Heart left ventricle (tissue), 16 donors: ENCODE results near the gene PTPN5. TPM values are rescaled to one million over a fixed set of nuclear protein-coding genes. Genes with fewer than 3 reads are reported as not detected.
A peak's percentile ranks its signal among the peaks of the same experiment; 100 is the strongest.

ENCODE experiments used
- ATAC-seq, 4 donors: fragments of 200-7000 bp; cut with Tn5 transposase; one replicate each; pipeline ENCODE4 v1.9.1; 2020 to 2022; ENCODE audit warnings: moderate library complexity in 4 of 4, mild to moderate bottlenecking in 3 of 4, moderate number of reproducible peaks in 1 of 4
- DNase-seq, 5 donors: peaks; one replicate each; pipeline ENCODE4 v3.0.0-alpha.2; 2020
- H3K27ac ChIP-seq, 12 donors: fragments of 200-600 bp; sonication (generic) in 4 of 12; one replicate each; pipeline versions ENCODE4 v1.5.0 to v1.8.0; 2016 to 2022; ENCODE audit warnings: mild to moderate bottlenecking in 2 of 12
- H3K27me3 ChIP-seq, 9 donors: fragments of 200-600 bp; sonication (generic) in 2 of 9; one replicate each; pipeline versions ENCODE4 v1.5.1 to v1.8.0; 2016 to 2022; ENCODE audit warnings: mild to moderate bottlenecking in 3 of 9
- H3K36me3 ChIP-seq, 9 donors: fragments of 200-600 bp; sonication (generic) in 2 of 9; one replicate each; pipeline versions ENCODE4 v1.5.0 to v1.8.0; 2018 to 2022; ENCODE audit warnings: mild to moderate bottlenecking in 2 of 9
- H3K4me1 ChIP-seq, 12 donors: fragments of 200-600 bp; sonication (generic) in 4 of 12; one replicate each; pipeline versions ENCODE4 v1.5.0 to v1.8.0; 2016 to 2022; ENCODE audit warnings: mild to moderate bottlenecking in 3 of 12
- H3K4me3 ChIP-seq, 12 donors: fragments of 200-600 bp; sonication (generic) in 4 of 12; one replicate each; pipeline versions ENCODE4 v1.5.0 to v1.8.0; 2017 to 2022; ENCODE audit warnings: mild to moderate bottlenecking in 9 of 12, moderate library complexity in 4 of 12
- H3K9me3 ChIP-seq, 12 donors: fragments of 200-600 bp; sonication (generic) in 4 of 12; one replicate each; pipeline versions ENCODE4 v1.5.0 to v1.8.0; 2016 to 2022; ENCODE audit warnings: mild to moderate bottlenecking in 1 of 12
- POLR2A ChIP-seq, 2 donors: fragments of 450-650 bp; IDR thresholded peaks; one replicate each; pipeline ENCODE4 v1.6.1; 2017; ENCODE audit warnings: antibody characterized with exemption in 2 of 2, mild to moderate bottlenecking in 2 of 2, moderate library complexity in 2 of 2
- WGBS, 4 donors: extraction: QIAGEN DNeasy Blood & Tissue Kit in 2 of 4; methylation state at CpG; one replicate each; pipeline versions ENCODE4 v1.1.5 to v1.1.7; 2013 to 2018; 5-methylcytosine and 5-hydroxymethylcytosine counted together
- intact Hi-C, 10 donors: fragments of 100-400 bp; cut with DNase I; formaldehyde crosslinking; loops; one replicate each; pipeline versions ENCODE4 v1.11.1 to v1.14.2; 2022
- polyA plus RNA-seq, 2 donors: library from polyadenylated mRNA; stranded (reverse); fragments of 200-250 nt; gene quantifications; one replicate each; pipeline ENCODE4 v1.2.3, GENCODE V29; 2013
- total RNA-seq, 9 donors: library from RNA; depleted of rRNA in 2 of 9; stranded (reverse); fragments of >200 nt in 2 of 9; fragmentation: NEBNext Ultra II Directional in 3 of 9; extraction: Animal tissue kit (Norgen Biotek cat#: 25700) in 3 of 9; gene quantifications; one replicate each; pipeline versions ENCODE4 v1.1.0 to v1.2.4, GENCODE V29; 2016 to 2023
- TF ChIP-seq, protein P1 (sequence below), 12 donors: fragments of 200-600 bp; sonication (generic) in 4 of 12; IDR thresholded peaks; one replicate each; pipeline versions ENCODE4 v1.5.0 to v1.8.0; 2018 to 2022; ENCODE audit warnings: antibody characterized with exemption in 12 of 12, mild to moderate bottlenecking in 5 of 12
- donor health status: ischemic (EF 13 %, LVEDD 7.1; RV severe dilation, severe dysfunction).
- donor health status: healthy with polysubstance abuse.
- donor health status: DM: no; HTN: yes; CAD: no.
- donor health status: DM: no; HTN: no; CAD: no.
- donor health status: ischemic (EF 25% LVEDD 6.9; RV normal size, moderate dysfunction).
- donor health status: ischemic (EF 25% LVEDD 5.7; RV mildly dilated, moderate dysfunction).
- donor health status: healthy.
- donor health status: DM: yes; HTN: yes; CAD: no.
- donor health status: ischemic (EF 35%, LVEDD 5.7; RV mildly dilated, moderate dysfunction).
- donor health status: nonischemic (EF 11% LVEDD 7.7; RV severe dilation, severe dysfunction).
- donor health status: DM: yes; HTN: yes; CAD: no.
- donor health status: PGD.
- donor health status: ischemic (EF 29% LVEDD 5.4; RV normal size, mild dysfunction).
- donor health status: nonischemic (EF 23%, LVEDD 6.1; RV moderate dilation, normal function).

Gene PTPN5
- total and polyA plus RNA-seq, 11 donors = 2.3 to 18.5 (median 5.4) TPM

DNA sequence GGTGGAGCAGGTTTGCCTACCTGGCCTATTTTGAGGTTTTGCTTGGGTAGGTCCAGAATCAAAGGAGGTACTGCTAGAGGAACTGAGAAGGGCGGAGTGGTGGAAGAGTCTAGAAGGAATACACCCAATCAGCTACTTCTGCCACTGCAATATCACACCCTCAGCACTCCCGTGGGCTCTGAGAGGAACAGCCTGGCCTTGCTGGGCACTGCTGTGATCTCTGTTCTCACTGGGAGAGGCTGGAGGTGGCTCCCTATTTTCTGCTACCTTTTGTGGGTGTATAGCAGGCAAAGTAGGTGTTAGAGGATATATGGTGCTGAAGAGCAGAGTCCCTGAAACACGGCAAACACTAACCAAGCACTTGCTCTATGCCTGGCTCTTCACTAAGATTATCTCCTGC, 40.7 kb downstream of the PTPN5 start:
- no peak overlapping the region for H3K4me3 ChIP-seq
- WGBS, 4 donors = 75 to 84% (median 80%) methylated on average over 3 of the region's 3 CpGs
- TF ChIP-seq POLR2A (IDR thresholded peaks at IDR 0.05) = no peak
- TF ChIP-seq, protein P1, sequence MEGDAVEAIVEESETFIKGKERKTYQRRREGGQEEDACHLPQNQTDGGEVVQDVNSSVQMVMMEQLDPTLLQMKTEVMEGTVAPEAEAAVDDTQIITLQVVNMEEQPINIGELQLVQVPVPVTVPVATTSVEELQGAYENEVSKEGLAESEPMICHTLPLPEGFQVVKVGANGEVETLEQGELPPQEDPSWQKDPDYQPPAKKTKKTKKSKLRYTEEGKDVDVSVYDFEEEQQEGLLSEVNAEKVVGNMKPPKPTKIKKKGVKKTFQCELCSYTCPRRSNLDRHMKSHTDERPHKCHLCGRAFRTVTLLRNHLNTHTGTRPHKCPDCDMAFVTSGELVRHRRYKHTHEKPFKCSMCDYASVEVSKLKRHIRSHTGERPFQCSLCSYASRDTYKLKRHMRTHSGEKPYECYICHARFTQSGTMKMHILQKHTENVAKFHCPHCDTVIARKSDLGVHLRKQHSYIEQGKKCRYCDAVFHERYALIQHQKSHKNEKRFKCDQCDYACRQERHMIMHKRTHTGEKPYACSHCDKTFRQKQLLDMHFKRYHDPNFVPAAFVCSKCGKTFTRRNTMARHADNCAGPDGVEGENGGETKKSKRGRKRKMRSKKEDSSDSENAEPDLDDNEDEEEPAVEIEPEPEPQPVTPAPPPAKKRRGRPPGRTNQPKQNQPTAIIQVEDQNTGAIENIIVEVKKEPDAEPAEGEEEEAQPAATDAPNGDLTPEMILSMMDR (IDR thresholded peaks at IDR 0.05) = no peak
- H3K27ac ChIP-seq = no peak overlapping the region
- H3K36me3 ChIP-seq = no peaks in the 10 kb centered on the region
- H3K27me3 ChIP-seq = no peaks in the 10 kb centered on the region
- DNase-seq (no peak), ATAC-seq (no peak)
- intact Hi-C loops = no loop called here
- no peaks in the 10 kb centered on the region for H3K9me3 ChIP-seq
- H3K4me1 ChIP-seq = peaks cover 0 to 3% (median 0%) of the 10 kb centered on the region in 12 donors

DNA sequence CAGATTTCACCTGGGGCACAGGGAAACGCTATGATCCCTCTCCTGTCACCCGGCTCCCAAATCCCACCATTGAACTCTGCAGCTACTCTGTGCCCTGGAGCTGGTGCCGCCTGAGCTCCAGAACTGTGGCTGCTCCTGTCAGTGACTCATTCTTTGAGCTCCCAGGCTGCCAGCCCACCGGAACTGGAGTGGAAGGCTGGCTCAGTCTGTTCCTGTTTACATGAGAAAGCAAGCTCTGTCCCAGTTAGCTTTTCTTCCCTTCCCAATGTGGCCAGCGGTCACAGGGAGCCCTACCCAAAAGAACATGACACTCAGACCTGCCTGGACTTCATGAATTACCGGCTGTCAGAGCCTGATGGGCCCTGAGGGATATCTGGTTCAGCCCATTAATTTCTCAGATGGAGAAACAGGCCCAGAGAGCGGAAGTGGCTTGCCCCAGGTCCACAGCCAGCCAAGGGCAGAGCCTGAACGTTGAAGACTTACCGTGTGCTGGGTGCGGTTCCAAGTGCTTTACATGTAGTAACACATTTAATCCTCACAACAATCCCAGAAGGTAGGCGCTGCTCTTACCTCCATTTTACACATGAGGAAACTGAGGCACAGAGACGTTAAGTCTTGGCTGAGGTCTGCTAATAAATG, 41.8 kb downstream of the PTPN5 start:
- no peak for TF ChIP-seq POLR2A (IDR thresholded peaks at IDR 0.05)
- TF ChIP-seq, protein P1 (IDR thresholded peaks at IDR 0.05) = no peak
- peaks cover 0 to 3% (median 0%) of the 10 kb centered on the region in 12 donors for H3K4me1 ChIP-seq
- no peak overlapping the region for H3K27ac ChIP-seq
- 71 to 89% (median 73%) methylated on average over 7 to 12 of the region's 12 CpGs for WGBS, 4 donors
- H3K36me3 ChIP-seq = no peaks in the 10 kb centered on the region
- intact Hi-C loops = no loop called here
- no peak for DNase-seq
- ATAC-seq = peak in 3 of 4 donors; percentile 24 to 69 (median 43)
- no peaks in the 10 kb centered on the region for H3K27me3 ChIP-seq
- no peak overlapping the region for H3K4me3 ChIP-seq
- no peaks in the 10 kb centered on the region for H3K9me3 ChIP-seq

DNA sequence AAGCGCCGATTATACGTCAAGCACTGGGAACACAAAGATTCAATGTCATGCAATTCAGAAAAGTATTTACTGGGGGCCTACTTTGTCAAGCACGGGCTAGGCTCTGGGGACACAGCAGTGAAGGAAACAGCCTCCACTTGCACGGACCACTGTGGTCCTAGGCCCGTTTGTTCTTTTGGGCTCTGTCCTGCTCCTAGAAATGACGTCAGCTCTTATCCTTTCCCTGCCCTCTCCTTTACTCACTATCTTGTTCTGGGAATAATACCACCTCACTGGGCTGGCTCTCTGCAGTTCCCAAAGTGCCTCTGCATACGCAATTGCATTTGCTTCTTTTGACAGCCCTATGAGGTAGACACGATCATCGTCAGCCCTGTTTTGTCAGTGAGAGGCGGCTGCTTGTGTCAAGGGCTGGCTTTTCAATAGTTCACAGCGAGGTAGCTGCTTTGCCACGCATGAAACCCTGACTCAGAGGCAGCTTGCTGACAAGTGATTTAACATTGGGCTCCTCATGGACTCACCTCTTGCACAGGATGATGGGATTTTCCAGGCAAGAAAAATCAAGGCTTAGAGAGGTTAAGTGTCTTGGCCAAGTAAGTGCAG, 42.7 kb downstream of the PTPN5 start:
- Histone ChIP-seq H3K27me3 (no peaks in the 10 kb centered on the region), H3K4me1 (peaks cover 0 to 3% (median 0%) of the 10 kb centered on the region in 12 donors), H3K9me3 (no peaks in the 10 kb centered on the region), H3K4me3 (no peak overlapping the region), H3K36me3 (no peaks in the 10 kb centered on the region), H3K27ac (no peak overlapping the region)
- DNase-seq = no peak
- 75 to 77% (median 75%) methylated on average over 13 of the region's 13 CpGs for WGBS, 4 donors
- TF ChIP-seq, protein P1 (IDR thresholded peaks at IDR 0.05) = no peak
- no peak for TF ChIP-seq POLR2A (IDR thresholded peaks at IDR 0.05)
- intact Hi-C loops = no loop called here
- ATAC-seq = peak in 1 of 4 donors; percentile 36

DNA sequence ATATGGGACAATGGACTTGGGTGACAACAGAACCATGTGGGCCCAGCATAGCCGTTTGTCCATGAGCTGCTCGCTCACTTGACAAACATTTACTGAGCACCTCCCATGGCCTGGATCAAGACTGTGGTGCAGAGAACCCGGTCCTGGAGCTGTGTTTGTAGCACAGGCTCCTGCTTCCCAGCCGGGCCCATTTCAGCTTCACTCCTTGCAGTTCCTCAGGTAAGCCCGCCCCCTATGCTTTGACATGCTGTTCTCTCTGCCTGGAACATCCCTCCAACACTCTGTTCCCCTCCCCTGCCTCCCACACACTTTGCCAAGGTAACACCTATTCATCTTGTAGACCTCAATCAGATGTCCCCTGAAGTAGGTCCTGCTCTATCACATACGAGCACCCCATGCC, 46.3 kb downstream of the PTPN5 start:
- intact Hi-C loops = no loop called here
- Histone ChIP-seq H3K27ac (no peak overlapping the region), H3K27me3 (no peaks in the 10 kb centered on the region), H3K4me3 (no peak overlapping the region), H3K9me3 (no peaks in the 10 kb centered on the region), H3K36me3 (no peaks in the 10 kb centered on the region), H3K4me1 (peaks cover 0 to 3% (median 0%) of the 10 kb centered on the region in 12 donors)
- 77 to 88% (median 84%) methylated on average over 5 to 6 of the region's 6 CpGs for WGBS, 4 donors
- TF ChIP-seq, protein P1 (IDR thresholded peaks at IDR 0.05) = no peak
- TF ChIP-seq POLR2A (IDR thresholded peaks at IDR 0.05) = no peak
- ATAC-seq = no peak
- no peak for DNase-seq
